ENCODE data around the gene PALLD.
A peak's percentile ranks its signal among the peaks of the same experiment; 100 is the strongest.

PALLD gene

DNA sequence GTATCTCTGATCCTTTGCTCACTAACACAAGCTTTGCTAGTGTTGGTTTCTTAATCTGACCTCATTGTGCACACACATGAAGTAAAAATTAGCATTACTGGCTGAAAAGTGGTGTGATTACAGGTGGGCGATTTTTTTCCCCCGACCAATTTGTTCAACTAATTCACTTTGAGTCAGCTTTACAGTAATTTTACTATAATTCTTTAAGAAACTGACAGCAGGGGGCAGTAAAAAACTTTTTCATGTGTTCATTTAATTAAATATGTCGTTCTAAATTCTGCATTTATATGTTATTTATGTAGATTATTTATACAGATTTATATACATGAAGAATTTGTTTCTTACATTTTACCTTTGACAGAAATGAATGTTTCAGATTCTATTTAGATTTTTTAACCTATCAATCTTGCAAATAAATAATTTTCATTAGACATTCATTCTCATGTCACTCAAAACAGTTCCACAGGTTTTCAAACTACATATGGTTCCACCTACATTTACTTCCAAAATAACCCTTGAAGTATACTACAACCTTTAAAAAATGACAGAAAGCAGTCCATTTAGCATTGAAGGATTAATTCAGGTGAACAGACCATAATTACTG is 17.5 kb downstream of the PALLD start:
- Histone ChIP-seq H3K27ac (no peak overlapping the region), H3K36me3 (ENCODE audit: insufficient read depth, low read length) (no peaks in the 10 kb centered on the region), H3K9ac (ENCODE audit: insufficient read length) (no peak overlapping the region), H3K4me3 (0 out of 2 replicates have a peak overlapping the region, but pooled peaks have one; percentile 26), H3K9me3 (ENCODE audit: low read depth, low read length) (no peaks in the 10 kb centered on the region)
- no peak for TF ChIP-seq EZH2 (IDR thresholded peaks at IDR 0.05)
- no peak for TF ChIP-seq FOXP2 (optimal IDR thresholded peaks at IDR 0.05; ENCODE audit: control extremely low read depth, extremely low read length, insufficient read depth)
- no peak for TF ChIP-seq POLR2AphosphoS5 (IDR thresholded peaks at IDR 0.05; ENCODE audit: borderline replicate concordance, low read depth, low read length)
- DNase-seq (ENCODE audit: low read depth, low spot score) = peak; percentile 34

DNA sequence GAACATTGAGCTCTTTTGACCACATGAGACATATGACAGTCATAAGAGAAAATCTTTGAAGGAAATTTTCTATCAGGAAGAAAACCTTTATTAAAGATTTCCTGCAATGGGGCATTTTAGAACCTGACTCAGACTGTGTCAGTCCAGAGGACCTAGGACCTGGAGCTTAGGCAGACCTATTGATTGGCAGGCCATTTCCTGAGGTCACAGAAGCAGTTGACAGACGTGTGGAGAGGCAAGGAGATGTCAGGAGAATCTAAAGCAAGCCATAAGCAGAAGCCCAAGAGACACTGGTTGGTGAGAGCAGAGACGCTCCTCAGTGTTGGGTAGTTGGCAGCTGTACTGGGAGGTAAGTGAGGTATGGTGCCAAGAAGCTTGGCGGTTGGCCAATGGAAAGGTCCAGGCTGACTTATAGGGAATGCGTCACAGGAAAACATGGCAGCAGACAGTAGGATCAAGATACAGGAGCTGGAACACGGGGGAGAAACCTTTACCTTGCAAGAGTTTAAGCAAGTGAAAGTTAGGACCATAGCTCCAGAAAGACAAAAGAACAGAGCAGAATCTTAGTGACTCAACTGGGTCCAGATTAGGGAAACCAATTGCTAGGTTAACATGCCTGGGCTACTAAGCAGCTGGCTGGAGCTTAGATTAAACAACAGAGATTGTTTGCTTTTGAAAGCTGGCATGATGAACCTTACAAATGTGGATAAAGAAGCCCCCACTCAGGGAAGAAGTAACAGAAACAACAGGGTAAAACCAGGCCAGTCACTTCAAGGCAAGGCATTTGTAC is 18.6 kb downstream of the PALLD start:
- Histone ChIP-seq H3K27ac (no peak overlapping the region), H3K9me3 (ENCODE audit: low read depth, low read length) (no peaks in the 10 kb centered on the region), H3K36me3 (ENCODE audit: insufficient read depth, low read length) (no peaks in the 10 kb centered on the region), H3K9ac (ENCODE audit: insufficient read length) (no peak overlapping the region), H3K4me3 (no peak overlapping the region)
- no peak for DNase-seq (ENCODE audit: low read depth, low spot score)
- TF ChIP-seq POLR2AphosphoS5 (IDR thresholded peaks at IDR 0.05; ENCODE audit: borderline replicate concordance, low read depth, low read length) = no peak
- TF ChIP-seq EZH2 (IDR thresholded peaks at IDR 0.05) = no peak
- no peak for TF ChIP-seq FOXP2 (optimal IDR thresholded peaks at IDR 0.05; ENCODE audit: control extremely low read depth, extremely low read length, insufficient read depth)

DNA sequence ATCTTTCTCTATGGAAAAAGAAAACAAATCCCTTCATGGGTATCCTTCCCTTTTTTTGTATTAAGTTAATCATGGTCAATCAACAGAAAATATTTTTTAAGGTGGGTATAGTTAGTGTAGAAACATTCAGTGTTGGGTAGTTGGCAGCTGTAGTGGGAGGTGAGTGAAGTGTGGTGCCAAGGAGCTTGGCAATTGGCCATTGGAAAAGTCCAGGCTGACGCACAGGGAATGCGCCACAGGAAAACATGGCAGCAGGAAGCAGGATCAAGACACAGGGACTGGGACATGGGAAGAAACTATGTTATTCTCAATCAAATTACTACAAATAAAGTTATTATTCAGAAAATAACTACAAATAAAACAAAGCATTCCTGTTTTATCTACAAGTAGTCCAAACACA is 20.0 kb downstream of the PALLD start:
- H3K9ac ChIP-seq (ENCODE audit: insufficient read length) = no peak overlapping the region
- H3K27ac ChIP-seq = no peak overlapping the region
- no peaks in the 10 kb centered on the region for H3K36me3 ChIP-seq (ENCODE audit: insufficient read depth, low read length)
- H3K9me3 ChIP-seq (ENCODE audit: low read depth, low read length) = no peaks in the 10 kb centered on the region
- TF ChIP-seq EZH2 (IDR thresholded peaks at IDR 0.05) = no peak
- TF ChIP-seq FOXP2 (optimal IDR thresholded peaks at IDR 0.05; ENCODE audit: control extremely low read depth, extremely low read length, insufficient read depth) = no peak
- TF ChIP-seq POLR2AphosphoS5 (IDR thresholded peaks at IDR 0.05; ENCODE audit: borderline replicate concordance, low read depth, low read length) = no peak
- DNase-seq (ENCODE audit: low read depth, low spot score) = no peak
- H3K4me3 ChIP-seq = no peak overlapping the region

DNA sequence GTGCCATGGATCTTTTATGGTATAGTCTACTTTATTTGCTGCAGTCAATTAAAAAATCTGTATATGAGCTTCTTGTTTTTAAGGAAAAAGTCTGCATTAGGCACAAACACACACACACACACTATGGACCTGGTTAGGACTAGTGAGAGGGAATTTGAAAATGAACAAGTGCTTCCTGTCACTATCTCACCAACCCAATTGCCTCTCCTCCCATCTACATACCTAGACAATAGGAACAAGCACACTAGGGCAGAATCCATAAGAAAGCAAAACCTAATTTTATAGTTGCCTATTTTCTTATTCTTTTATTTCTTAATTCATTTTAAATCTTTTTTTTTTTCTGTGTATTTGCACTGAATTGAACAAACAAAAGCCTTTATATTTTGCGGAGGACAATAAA is 22.7 kb downstream of the PALLD start:
- no peak for DNase-seq (ENCODE audit: low read depth, low spot score)
- no peaks in the 10 kb centered on the region for H3K9me3 ChIP-seq (ENCODE audit: low read depth, low read length)
- TF ChIP-seq EZH2 (IDR thresholded peaks at IDR 0.05) (no peak), POLR2AphosphoS5 (IDR thresholded peaks at IDR 0.05; ENCODE audit: borderline replicate concordance, low read depth, low read length) (no peak), FOXP2 (optimal IDR thresholded peaks at IDR 0.05; ENCODE audit: control extremely low read depth, extremely low read length, insufficient read depth) (no peak)

DNA sequence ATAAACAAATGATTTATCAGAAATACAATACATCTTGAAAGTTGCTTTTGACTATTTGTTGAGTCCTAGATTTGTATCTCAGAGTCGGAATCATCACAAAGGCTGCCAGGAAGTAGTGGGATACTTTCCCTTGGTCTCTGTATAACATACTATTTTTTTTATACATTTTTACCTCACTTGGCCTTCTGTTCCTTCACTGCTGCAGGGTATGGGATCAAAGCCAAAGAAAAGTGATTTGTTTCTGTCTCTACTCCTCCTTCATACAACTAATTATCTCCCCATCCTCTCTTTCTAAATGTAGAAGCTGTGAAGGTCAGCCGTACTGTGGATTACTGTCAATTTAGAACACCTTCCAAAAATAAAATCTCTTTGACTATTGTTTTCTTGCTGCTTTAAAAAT is 24.9 kb downstream of the PALLD start:
- Histone ChIP-seq H3K4me3 (peak overlapping the region; percentile 11), H3K9ac (ENCODE audit: insufficient read length) (no peak overlapping the region), H3K9me3 (ENCODE audit: low read depth, low read length) (no peaks in the 10 kb centered on the region), H3K36me3 (ENCODE audit: insufficient read depth, low read length) (no peaks in the 10 kb centered on the region), H3K27ac (peak overlapping the region; percentile 61; the same call in 1 of the 2 replicates)
- no peak for TF ChIP-seq FOXP2 (optimal IDR thresholded peaks at IDR 0.05; ENCODE audit: control extremely low read depth, extremely low read length, insufficient read depth)
- TF ChIP-seq EZH2 (IDR thresholded peaks at IDR 0.05) = no peak
- TF ChIP-seq POLR2AphosphoS5 (IDR thresholded peaks at IDR 0.05; ENCODE audit: borderline replicate concordance, low read depth, low read length) = no peak
- no peak for DNase-seq (ENCODE audit: low read depth, low spot score)

More for the DNA sequence above, 22.7 kb downstream of the PALLD start:
- no peak overlapping the region for H3K27ac ChIP-seq
- H3K36me3 ChIP-seq (ENCODE audit: insufficient read depth, low read length) = no peaks in the 10 kb centered on the region
- no peak overlapping the region for H3K4me3 ChIP-seq
- no peak overlapping the region for H3K9ac ChIP-seq (ENCODE audit: insufficient read length)

DNA sequence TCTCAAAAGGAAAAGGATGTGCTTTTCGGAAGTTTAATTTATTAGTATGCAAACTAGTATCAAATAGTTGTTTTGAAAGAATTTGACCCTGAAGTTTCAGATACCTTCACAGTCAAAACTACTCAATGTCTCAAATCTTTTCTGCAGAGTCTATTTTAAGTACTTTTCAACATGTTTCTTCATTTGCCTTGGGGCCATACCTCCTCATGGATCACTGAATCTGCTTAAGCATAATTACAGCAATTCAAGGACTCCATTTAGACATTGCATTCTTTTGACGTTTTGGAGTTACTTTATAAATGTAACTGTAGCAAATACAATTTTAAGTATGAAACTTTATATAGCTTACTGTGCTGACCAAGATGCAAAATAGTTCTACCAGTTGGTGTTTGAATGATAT is 25.5 kb downstream of the PALLD start:
- Histone ChIP-seq H3K36me3 (ENCODE audit: insufficient read depth, low read length) (no peaks in the 10 kb centered on the region), H3K9ac (ENCODE audit: insufficient read length) (no peak overlapping the region), H3K9me3 (ENCODE audit: low read depth, low read length) (no peaks in the 10 kb centered on the region), H3K4me3 (peak overlapping the region; percentile 11), H3K27ac (peak overlapping the region; percentile 61)
- TF ChIP-seq EZH2 (IDR thresholded peaks at IDR 0.05) (no peak), POLR2AphosphoS5 (IDR thresholded peaks at IDR 0.05; ENCODE audit: borderline replicate concordance, low read depth, low read length) (no peak; the same call in 1 of the 2 replicates), FOXP2 (optimal IDR thresholded peaks at IDR 0.05; ENCODE audit: control extremely low read depth, extremely low read length, insufficient read depth) (no peak)
- DNase-seq (ENCODE audit: low read depth, low spot score) = peak; percentile 91

DNA sequence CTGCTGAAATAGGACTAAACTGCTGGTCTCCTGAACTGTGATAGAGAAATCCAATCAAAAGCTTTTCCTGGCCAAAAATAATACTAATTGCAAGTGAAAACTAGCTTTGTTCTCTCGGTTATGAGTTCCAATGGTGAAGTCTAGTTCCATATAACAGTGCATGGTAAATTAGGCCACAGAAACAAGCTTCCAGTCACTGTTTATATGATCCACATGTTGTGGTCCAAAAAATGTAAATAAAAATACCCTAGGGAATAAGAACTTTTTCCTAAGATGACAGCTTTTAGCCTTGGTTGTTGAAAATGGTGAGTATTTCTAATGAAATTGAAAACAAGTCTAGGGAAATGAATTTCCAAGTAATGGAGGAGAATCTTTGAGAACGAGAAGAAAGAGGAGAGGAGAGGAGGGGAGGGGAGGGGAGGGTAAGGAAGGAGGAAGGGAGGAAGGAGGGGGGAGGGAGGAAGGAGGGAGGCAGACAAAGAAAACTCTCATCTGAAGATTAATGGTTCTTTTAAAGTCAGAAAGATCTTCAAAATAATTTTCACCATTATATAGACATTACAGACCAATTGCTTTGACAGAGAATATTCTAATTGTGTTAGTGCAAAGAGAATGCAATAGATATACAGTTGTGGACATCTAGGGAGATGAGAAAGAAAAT is 26.1 kb downstream of the PALLD start:
- no peak overlapping the region for H3K9ac ChIP-seq (ENCODE audit: insufficient read length)
- no peaks in the 10 kb centered on the region for H3K9me3 ChIP-seq (ENCODE audit: low read depth, low read length)
- TF ChIP-seq EZH2 (IDR thresholded peaks at IDR 0.05) = no peak
- no peak for TF ChIP-seq FOXP2 (optimal IDR thresholded peaks at IDR 0.05; ENCODE audit: control extremely low read depth, extremely low read length, insufficient read depth)
- TF ChIP-seq POLR2AphosphoS5 (IDR thresholded peaks at IDR 0.05; ENCODE audit: borderline replicate concordance, low read depth, low read length) = no peak
- DNase-seq (ENCODE audit: low read depth, low spot score) = no peak
- H3K4me3 ChIP-seq = peak overlapping the region; percentile 11
- H3K36me3 ChIP-seq (ENCODE audit: insufficient read depth, low read length) = no peaks in the 10 kb centered on the region
- H3K27ac ChIP-seq = peak overlapping the region; percentile 61

DNA sequence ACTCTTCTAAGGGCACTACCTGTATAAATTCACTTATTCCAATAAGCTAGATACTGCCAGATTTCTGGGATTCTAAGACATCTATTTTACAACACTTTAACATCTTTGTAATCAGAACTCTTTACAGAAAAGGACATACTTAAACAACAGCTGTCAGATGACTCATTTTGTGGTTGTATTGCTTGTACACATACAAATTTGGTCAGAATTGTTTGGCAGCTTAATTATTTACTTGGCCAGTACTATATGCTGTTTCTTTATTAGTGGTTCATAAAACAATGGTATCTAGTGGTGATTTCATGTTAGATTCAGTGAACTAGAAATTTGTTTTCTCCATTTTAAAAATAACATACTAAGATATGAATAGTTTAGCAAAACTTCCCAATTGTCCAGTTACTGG is 27.2 kb downstream of the PALLD start:
- no peak overlapping the region for H3K27ac ChIP-seq
- TF ChIP-seq FOXP2 (optimal IDR thresholded peaks at IDR 0.05; ENCODE audit: control extremely low read depth, extremely low read length, insufficient read depth) = no peak
- TF ChIP-seq EZH2 (IDR thresholded peaks at IDR 0.05) = no peak
- TF ChIP-seq POLR2AphosphoS5 (IDR thresholded peaks at IDR 0.05; ENCODE audit: borderline replicate concordance, low read depth, low read length) = no peak

More for the DNA sequence above, 27.2 kb downstream of the PALLD start:
- Histone ChIP-seq H3K4me3 (no peak overlapping the region), H3K9ac (ENCODE audit: insufficient read length) (no peak overlapping the region), H3K36me3 (ENCODE audit: insufficient read depth, low read length) (no peaks in the 10 kb centered on the region), H3K9me3 (ENCODE audit: low read depth, low read length) (no peaks in the 10 kb centered on the region)
- DNase-seq (ENCODE audit: low read depth, low spot score) = no peak

All from SK-N-MC (cell line).